SU-DHL-6 (cell line): ENCODE results near the gene RIBC1.

Experiments used
- H2AFZ ChIP-seq: fragments of 200-600 bp; sonication (generic); 2 replicates; pipeline ENCODE4 v1.6.1; 2014; ENCODE audit warnings: low read depth, mild to moderate bottlenecking, moderate library complexity, mixed read lengths, antibody characterized with exemption, low read length; ENCODE audit not compliant: severe bottlenecking
- H3F3A ChIP-seq: fragments of 200-600 bp; shearing (Covaris generic); 2 replicates; pipeline ENCODE4 v1.6.0; 2016; ENCODE audit warnings: antibody characterized with exemption, mild to moderate bottlenecking; ENCODE audit not compliant: insufficient read depth
- H3K27ac ChIP-seq: fragments of 200-600 bp; sonication (generic); 2 replicates; pipeline ENCODE4 v1.5.1; 2016; ENCODE audit warnings: low read depth, mild to moderate bottlenecking, low read length, moderate library complexity, mixed read lengths
- H3K27me3 ChIP-seq: fragments of 200-600 bp; sonication (generic), shearing (Covaris generic); 2 replicates; pipeline ENCODE4 v1.6.0; 2014; ENCODE audit warnings: mild to moderate bottlenecking, low read length
- H3K36me3 ChIP-seq: fragments of 200-600 bp; sonication (generic); 2 replicates; pipeline ENCODE4 v1.6.1; 2014; ENCODE audit warnings: mild to moderate bottlenecking, low read length, mixed read lengths
- H3K4me2 ChIP-seq: fragments of 300-600, 200-600 bp; shearing (Covaris generic), sonication (generic); 2 replicates; pipeline ENCODE4 v1.6.0; 2014; ENCODE audit warnings: low read length, low read depth, mild to moderate bottlenecking; ENCODE audit not compliant: poor library complexity, severe bottlenecking
- H3K4me3 ChIP-seq: fragments of 200-600 bp; sonication (generic); 2 replicates; pipeline ENCODE4 v1.5.1; 2014; ENCODE audit warnings: antibody characterized with exemption, low read length, mild to moderate bottlenecking, mixed read lengths; ENCODE audit not compliant: insufficient read depth, poor library complexity, severe bottlenecking
- H3K79me2 ChIP-seq: fragments of 200-600 bp; sonication (generic); 2 replicates; pipeline ENCODE4 v1.6.1; 2014; ENCODE audit warnings: mild to moderate bottlenecking, low read length, moderate library complexity; ENCODE audit not compliant: insufficient read depth
- H3K9ac ChIP-seq: fragments of 200-600 bp; sonication (generic); 2 replicates; pipeline ENCODE4 v1.7.0; 2014; ENCODE audit warnings: mild to moderate bottlenecking, low read length
- H3K9me2 ChIP-seq: fragments of 200-600 bp; sonication (generic); replicated peaks from 2 replicates; pipeline ENCODE4 v1.6.1; 2014; ENCODE audit warnings: low read length; ENCODE audit not compliant: insufficient read depth
- H3K9me3 ChIP-seq: fragments of 200-600 bp; sonication (generic); 2 replicates; pipeline ENCODE4 v1.6.1; 2014; ENCODE audit warnings: low read length, mixed read lengths; ENCODE audit not compliant: insufficient read depth
- H4K20me1 ChIP-seq: fragments of 200-600 bp; sonication (generic); 2 replicates; pipeline ENCODE4 v1.6.1; 2014; ENCODE audit warnings: low read depth, mild to moderate bottlenecking, antibody characterized with exemption, low read length, moderate library complexity, mixed read lengths
- EZH2phosphoT487 ChIP-seq: fragments of 200-600 bp; sonication (generic), shearing (Covaris generic); conservative IDR thresholded peaks from 2 replicates; pipeline ENCODE4 v1.6.1; 2018; ENCODE audit warnings: mild to moderate bottlenecking, antibody characterized with exemption, low read length, moderate library complexity, mixed read lengths
- TF ChIP-seq, protein P1 (sequence below): fragments of 200-600 bp; sonication (generic); IDR thresholded peaks from one replicate; pipeline ENCODE4 v1.5.1; 2017; ENCODE audit warnings: antibody characterized with exemption, mild to moderate bottlenecking, low read length, moderate library complexity; ENCODE audit not compliant: insufficient read depth, poor library complexity, severe bottlenecking

RIBC1 gene

DNA sequence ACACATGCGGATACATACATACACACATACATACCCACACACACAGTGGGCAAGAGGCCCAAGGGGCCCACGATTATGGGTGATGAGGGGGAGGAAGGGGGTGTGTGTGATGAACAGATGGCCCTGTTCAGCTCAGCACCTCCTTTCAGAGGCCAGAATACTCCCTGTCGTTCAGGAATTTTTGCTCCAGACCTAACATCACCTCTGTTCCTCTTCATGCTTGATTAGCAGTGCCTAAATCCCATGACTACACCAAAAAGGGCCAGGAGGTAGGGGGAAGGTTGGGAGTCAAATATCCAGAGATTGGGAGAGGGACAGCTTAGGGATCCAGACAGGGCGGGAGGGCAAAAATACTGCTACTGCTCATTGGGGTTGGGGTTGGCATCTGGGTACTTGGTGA is 42.9 kb upstream of the RIBC1 start:
- Histone ChIP-seq H3K27ac (no peak overlapping the region), H3K36me3 (no peaks in the 10 kb centered on the region), H3K9me2 (no peaks in the 10 kb centered on the region), H3K9me3 (no peaks in the 10 kb centered on the region), H3K4me3 (no peak overlapping the region), H2AFZ (no peak overlapping the region), H4K20me1 (no peaks in the 10 kb centered on the region), H3K27me3 (no peaks in the 10 kb centered on the region), H3K9ac (no peak overlapping the region), H3K4me2 (no peak overlapping the region), H3K79me2 (no peaks in the 10 kb centered on the region), H3F3A (no peaks in the 10 kb centered on the region)
- no peak for TF ChIP-seq EZH2phosphoT487
- TF ChIP-seq, protein P1, sequence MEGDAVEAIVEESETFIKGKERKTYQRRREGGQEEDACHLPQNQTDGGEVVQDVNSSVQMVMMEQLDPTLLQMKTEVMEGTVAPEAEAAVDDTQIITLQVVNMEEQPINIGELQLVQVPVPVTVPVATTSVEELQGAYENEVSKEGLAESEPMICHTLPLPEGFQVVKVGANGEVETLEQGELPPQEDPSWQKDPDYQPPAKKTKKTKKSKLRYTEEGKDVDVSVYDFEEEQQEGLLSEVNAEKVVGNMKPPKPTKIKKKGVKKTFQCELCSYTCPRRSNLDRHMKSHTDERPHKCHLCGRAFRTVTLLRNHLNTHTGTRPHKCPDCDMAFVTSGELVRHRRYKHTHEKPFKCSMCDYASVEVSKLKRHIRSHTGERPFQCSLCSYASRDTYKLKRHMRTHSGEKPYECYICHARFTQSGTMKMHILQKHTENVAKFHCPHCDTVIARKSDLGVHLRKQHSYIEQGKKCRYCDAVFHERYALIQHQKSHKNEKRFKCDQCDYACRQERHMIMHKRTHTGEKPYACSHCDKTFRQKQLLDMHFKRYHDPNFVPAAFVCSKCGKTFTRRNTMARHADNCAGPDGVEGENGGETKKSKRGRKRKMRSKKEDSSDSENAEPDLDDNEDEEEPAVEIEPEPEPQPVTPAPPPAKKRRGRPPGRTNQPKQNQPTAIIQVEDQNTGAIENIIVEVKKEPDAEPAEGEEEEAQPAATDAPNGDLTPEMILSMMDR, result no peak

GRCh38 chrX:53383376-53384076 is 39.1 kb upstream of the RIBC1 start:
- Histone ChIP-seq H3K79me2 (no peaks in the 10 kb centered on the region), H3K27ac (no peak overlapping the region), H3K4me2 (no peak overlapping the region), H3K27me3 (no peaks in the 10 kb centered on the region), H3F3A (no peaks in the 10 kb centered on the region), H3K4me3 (no peak overlapping the region), H3K36me3 (no peaks in the 10 kb centered on the region), H2AFZ (no peak overlapping the region), H3K9ac (no peak overlapping the region), H4K20me1 (no peaks in the 10 kb centered on the region), H3K9me2 (no peaks in the 10 kb centered on the region), H3K9me3 (no peaks in the 10 kb centered on the region)
- TF ChIP-seq EZH2phosphoT487, result no peak
- TF ChIP-seq, protein P1, result no peak

GRCh38 chrX:53395605-53396298 is 26.9 kb upstream of the RIBC1 start:
- no peak overlapping the region for H3K9ac ChIP-seq
- TF ChIP-seq, protein P1, result no peak
- TF ChIP-seq EZH2phosphoT487, result no peak
- no peak overlapping the region for H2AFZ ChIP-seq
- no peaks in the 10 kb centered on the region for H4K20me1 ChIP-seq
- no peaks in the 10 kb centered on the region for H3K9me2 ChIP-seq
- no peak overlapping the region for H3K4me2 ChIP-seq
- H3F3A ChIP-seq, result no peaks in the 10 kb centered on the region
- H3K4me3 ChIP-seq, result no peak overlapping the region
- no peaks in the 10 kb centered on the region for H3K27me3 ChIP-seq
- H3K36me3 ChIP-seq, result peaks cover 2% of the 10 kb centered on the region; the same call in 1 of the 2 replicates
- H3K79me2 ChIP-seq, result no peaks in the 10 kb centered on the region
- H3K9me3 ChIP-seq, result no peaks in the 10 kb centered on the region
- H3K27ac ChIP-seq, result no peak overlapping the region
